Right ventricle myocardium superior (tissue), 1 donor: Measurements from ENCODE around the gene TMEM38B. TPM values are rescaled to one million over a fixed set of nuclear protein-coding genes. Genes with fewer than 3 reads are reported as not detected.
"Not testable (repeated sequence)": the region's sequence is repeated elsewhere in the genome, so short reads cannot be mapped to it uniquely, and the experiment has no call there.

ENCODE experiments used
- ATAC-seq: fragments of 200-7000 bp; cut with Tn5 transposase; one replicate; pipeline ENCODE4 v1.9.1; 2020; ENCODE audit warnings: mild to moderate bottlenecking; ENCODE audit not compliant: poor library complexity
- DNase-seq: peaks from one replicate; pipeline ENCODE4 v3.0.0-alpha.2; 2020
- intact Hi-C: fragments of 100-400 bp; cut with DNase I; formaldehyde crosslinking; loops from one replicate; pipeline ENCODE4 v1.11.2; 2022
- total RNA-seq: library from RNA; stranded (reverse); fragmentation: NEBNext Ultra II Directional; extraction: Animal tissue kit (Norgen Biotek cat#: 25700); gene quantifications from one replicate; pipeline ENCODE4 v1.2.1, GENCODE V29; 2021
- donor health status: DM: no; HTN: yes; CAD: no; lungs with severe emphysema.

Gene TMEM38B
- total RNA-seq, 1 donor from 2014 or later, result 69.5 TPM

DNA sequence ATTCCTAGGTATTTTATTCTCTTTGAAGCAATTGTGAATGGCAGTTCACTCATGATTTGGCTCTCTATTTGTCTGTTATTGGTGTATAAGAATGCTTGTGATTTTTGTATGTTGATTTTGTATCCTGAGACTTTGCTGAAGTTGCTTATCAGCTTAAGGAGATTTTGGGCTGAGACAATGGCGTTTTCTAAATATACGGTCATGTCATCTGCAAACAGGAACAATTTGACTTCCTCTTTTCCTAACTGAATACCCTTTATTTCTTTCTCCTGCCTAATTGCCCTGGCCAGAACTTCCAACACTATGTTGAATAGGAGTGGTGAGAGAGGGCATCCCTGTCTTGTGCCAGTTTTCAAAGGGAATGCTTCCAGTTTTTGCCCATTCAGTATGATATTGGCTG, 92.5 kb downstream of the TMEM38B start:
- ATAC-seq, DNase-seq, intact Hi-C loops: not testable (repeated sequence)

DNA sequence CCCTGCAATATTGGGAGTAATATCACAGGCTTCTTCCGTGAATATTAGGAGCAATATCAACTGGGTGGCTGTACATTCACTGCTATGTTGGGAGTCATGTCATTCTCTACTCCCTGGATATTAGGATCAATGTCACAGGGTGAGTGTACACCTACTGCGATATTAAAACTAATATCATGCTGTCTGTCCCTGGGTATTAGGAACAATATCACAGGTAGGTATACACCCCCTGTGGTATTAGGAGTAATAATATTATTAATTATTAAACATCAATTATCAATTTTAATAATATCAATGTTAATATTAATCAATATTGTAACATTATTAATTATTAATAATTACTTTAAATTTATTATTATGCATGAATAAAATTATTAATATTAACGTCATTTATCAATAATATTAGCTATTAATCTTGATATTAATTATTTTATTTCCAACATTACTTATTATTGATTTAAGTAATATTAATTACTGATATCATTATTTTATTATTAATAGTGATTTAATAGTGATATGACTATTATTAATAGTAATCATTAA, 121.9 kb downstream of the TMEM38B start:
- DNase-seq, result no peak
- intact Hi-C loops, result no loop called here
- ATAC-seq, result no peak

DNA sequence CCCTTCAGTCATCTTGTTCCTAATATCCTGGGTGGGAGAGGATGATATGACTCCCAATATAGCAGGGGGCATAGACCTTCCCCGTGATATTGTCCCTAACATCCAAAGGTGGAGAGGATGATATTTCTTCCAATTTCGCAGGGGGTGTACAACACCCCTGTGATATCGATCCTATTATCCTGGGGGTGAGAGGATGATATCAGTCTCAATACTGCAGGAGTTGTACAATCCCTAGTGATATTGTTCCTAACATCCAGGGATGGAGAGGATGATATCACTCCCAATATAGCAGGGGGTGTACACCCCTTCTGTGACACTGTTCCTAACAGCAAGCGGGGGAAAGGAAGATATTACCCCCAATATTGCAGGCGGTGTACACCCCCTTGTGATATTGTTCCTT, 122.6 kb downstream of the TMEM38B start:
- no peak for ATAC-seq
- intact Hi-C loops, result no loop called here
- DNase-seq, result no peak

DNA sequence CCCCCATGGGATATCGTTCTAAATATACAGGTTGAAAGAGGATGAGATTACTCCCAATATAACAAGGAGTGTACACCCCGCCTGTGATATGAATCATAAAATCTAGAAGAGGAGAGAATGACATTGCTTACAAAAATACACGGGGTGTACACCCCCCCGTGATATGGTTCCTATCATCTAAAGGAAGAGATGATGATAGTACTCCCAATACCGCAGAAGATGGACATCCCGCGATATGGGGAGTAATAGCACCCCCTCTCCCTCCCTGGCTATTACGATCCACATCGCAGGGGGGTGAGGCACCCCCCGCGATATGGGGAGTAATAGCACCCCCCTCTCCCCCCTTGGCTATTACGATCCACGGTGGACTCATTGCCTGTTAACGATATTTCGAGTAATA, 124.6 kb downstream of the TMEM38B start:
- ATAC-seq (no peak), DNase-seq (no peak)
- intact Hi-C loops, result no loop called here

DNA sequence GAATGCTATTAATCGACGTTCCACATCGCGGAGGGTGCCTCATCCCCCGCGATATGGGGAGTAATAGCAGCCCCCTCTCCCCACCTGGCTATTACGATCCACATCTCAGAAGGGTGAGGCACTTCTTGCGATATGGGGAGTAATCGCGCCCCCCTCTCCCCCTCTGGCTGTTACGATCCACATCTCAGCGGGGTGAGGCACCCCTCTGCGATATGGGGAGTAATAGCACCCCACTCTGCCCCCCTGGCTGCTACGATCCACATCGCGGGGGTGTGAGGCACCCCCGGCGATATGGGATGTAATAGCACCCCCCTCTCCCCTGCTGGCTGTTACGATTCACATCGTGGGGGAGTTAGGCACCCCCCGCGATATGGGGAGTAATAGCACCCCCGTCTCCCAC, 128.5 kb downstream of the TMEM38B start:
- ATAC-seq, result no peak
- intact Hi-C loops, result no loop called here
- DNase-seq, result no peak

Other genes starting within 250 kb of the TMEM38B start
- gene FSD1L, start 246.5 kb upstream of the TMEM38B start, total RNA-seq, result 5.5 TPM
- 6.3 TPM for gene FKTN, start 136.4 kb upstream of the TMEM38B start, total RNA-seq
- gene TAL2, start 32.1 kb upstream of the TMEM38B start, total RNA-seq, result 0.59 TPM